ENCODE measurements around the gene NXPH1. TPM values are rescaled to one million over a fixed set of nuclear protein-coding genes. Genes with fewer than 3 reads are reported as not detected.

NXPH1 gene
- total RNA-seq, 1 donor from 2014 or later = not detected

GRCh38 chr7:8637322-8637721 lies 203.9 kb downstream of the NXPH1 start:
- Histone ChIP-seq H3K36me3 (ENCODE audit: control insufficient read depth, insufficient read depth, low read length) (no peaks in the 10 kb centered on the region), H3K4me3 (ENCODE audit: low read depth, low read length) (no peak overlapping the region), H3K27me3 (ENCODE audit: control insufficient read depth, insufficient read depth, low read length) (no peaks in the 10 kb centered on the region)
- DNase-seq (ENCODE audit: low read depth) = no peak
- no peak for FAIRE-seq
- no peak for TF ChIP-seq CTCF (IDR thresholded peaks at IDR 0.05; ENCODE audit: insufficient read depth, low read length, severe bottlenecking)

GRCh38 chr7:8638076-8638475 lies 204.7 kb downstream of the NXPH1 start:
- no peak for FAIRE-seq
- no peak for TF ChIP-seq CTCF (IDR thresholded peaks at IDR 0.05; ENCODE audit: insufficient read depth, low read length, severe bottlenecking)
- no peaks in the 10 kb centered on the region for H3K27me3 ChIP-seq (ENCODE audit: control insufficient read depth, insufficient read depth, low read length)
- H3K36me3 ChIP-seq (ENCODE audit: control insufficient read depth, insufficient read depth, low read length) = no peaks in the 10 kb centered on the region
- no peak for DNase-seq (ENCODE audit: low read depth)
- no peak overlapping the region for H3K4me3 ChIP-seq (ENCODE audit: low read depth, low read length)

- H3K4me3 ChIP-seq (ENCODE audit: low read depth, low read length) = no peak overlapping the region
- no peaks in the 10 kb centered on the region for H3K36me3 ChIP-seq (ENCODE audit: control insufficient read depth, insufficient read depth, low read length)
- FAIRE-seq = no peak
- H3K27me3 ChIP-seq (ENCODE audit: control insufficient read depth, insufficient read depth, low read length) = no peaks in the 10 kb centered on the region
- no peak for TF ChIP-seq CTCF (IDR thresholded peaks at IDR 0.05; ENCODE audit: insufficient read depth, low read length, severe bottlenecking)
- DNase-seq (ENCODE audit: low read depth) = no peak
These were observed 206.3 kb downstream of the NXPH1 start for GRCh38 chr7:8639668-8640067.

- Histone ChIP-seq H3K36me3 (ENCODE audit: control insufficient read depth, insufficient read depth, low read length) (no peaks in the 10 kb centered on the region), H3K4me3 (ENCODE audit: low read depth, low read length) (no peak overlapping the region), H3K27me3 (ENCODE audit: control insufficient read depth, insufficient read depth, low read length) (no peaks in the 10 kb centered on the region)
- DNase-seq (ENCODE audit: low read depth) (no peak), FAIRE-seq (no peak)
- no peak for TF ChIP-seq CTCF (IDR thresholded peaks at IDR 0.05; ENCODE audit: insufficient read depth, low read length, severe bottlenecking)
These were observed 207.3 kb downstream of the NXPH1 start for GRCh38 chr7:8640671-8641070.

GRCh38 chr7:8668627-8669500 lies 235.5 kb downstream of the NXPH1 start:
- Histone ChIP-seq H3K36me3 (ENCODE audit: control insufficient read depth, insufficient read depth, low read length) (no peaks in the 10 kb centered on the region), H3K4me3 (ENCODE audit: low read depth, low read length) (no peak overlapping the region), H3K27me3 (ENCODE audit: control insufficient read depth, insufficient read depth, low read length) (no peaks in the 10 kb centered on the region)
- no peak for DNase-seq (ENCODE audit: low read depth)
- FAIRE-seq = no peak
- TF ChIP-seq CTCF (IDR thresholded peaks at IDR 0.05; ENCODE audit: insufficient read depth, low read length, severe bottlenecking) = no peak

- no peak for TF ChIP-seq CTCF (IDR thresholded peaks at IDR 0.05; ENCODE audit: insufficient read depth, low read length, severe bottlenecking)
- no peak overlapping the region for H3K4me3 ChIP-seq (ENCODE audit: low read depth, low read length)
- FAIRE-seq (no peak), DNase-seq (ENCODE audit: low read depth) (no peak)
- H3K27me3 ChIP-seq (ENCODE audit: control insufficient read depth, insufficient read depth, low read length) = no peaks in the 10 kb centered on the region
- no peaks in the 10 kb centered on the region for H3K36me3 ChIP-seq (ENCODE audit: control insufficient read depth, insufficient read depth, low read length)
These were observed 236.1 kb downstream of the NXPH1 start for GRCh38 chr7:8669501-8669851.

Measured in bronchial epithelial cell (primary cell).